HL-60/S4 (cell line): ENCODE results near the gene LAMTOR4.
"Not testable (repeated sequence)": the region's sequence is repeated elsewhere in the genome, so short reads cannot be mapped to it uniquely, and the experiment has no call there.

Experiments
- in situ Hi-C: fragments of 300-500 bp; cut with MboI; formaldehyde crosslinking; loops from 2 replicates; pipeline ENCODE4 v1.14.3; 2022; ENCODE audit warnings: low sequenced_read_pairs

Gene LAMTOR4

GRCh38 chr7:100192969-100193368, 44.3 kb downstream of the LAMTOR4 start:
- in situ Hi-C loops: no loop called here

GRCh38 chr7:100195222-100195621, 46.5 kb downstream of the LAMTOR4 start:
- in situ Hi-C loops: no loop called here

- in situ Hi-C loops: not testable (repeated sequence)
Observed at GRCh38 chr7:100195901-100196322, 47.2 kb downstream of the LAMTOR4 start.

- in situ Hi-C loops: no loop called here
Observed at GRCh38 chr7:100198266-100198665, 49.5 kb downstream of the LAMTOR4 start.

- in situ Hi-C loops: loop anchor here (5.0 to 25.0 kb wide), 2 partner anchors 63 to 213 kb away; partner anchors contain the start of gene AZGP1
Observed at GRCh38 chr7:100200693-100201092, 52.0 kb downstream of the LAMTOR4 start.
